Right renal cortex interstitium (tissue), 3 donors: ENCODE results near the gene PTGES3. TPM values are rescaled to one million over a fixed set of nuclear protein-coding genes. Genes with fewer than 3 reads are reported as not detected.
A peak's percentile ranks its signal among the peaks of the same experiment; 100 is the strongest.
"Not testable (repeated sequence)": the region's sequence is repeated elsewhere in the genome, so short reads cannot be mapped to it uniquely, and the experiment has no call there.

ENCODE experiments used
- DNase-seq, 3 donors: peaks; one replicate each; pipeline ENCODE4 v3.0.0-alpha.2; 2013; ENCODE audit warnings: low read depth in 3 of 3, low spot score in 2 of 3
- polyA plus RNA-seq, 3 donors: library from polyadenylated mRNA; unstranded; fragments of 120-200 nt; gene quantifications; one replicate each; pipeline ENCODE4 v1.2.1, GENCODE V29; 2013; ENCODE audit not compliant: insufficient read length in 3 of 3

PTGES3 gene
- polyA plus RNA-seq: 100 to 1,000 TPM; 335 to 363 (median 347) TPM

- peak; percentile 88 to 97 (median 96) for DNase-seq
These were observed at the start of gene PTGES3 for GRCh38 chr12:56688129-56688845. PTGES3 (minus strand) TSS chr12:56688284; CDS start chr12:56687999, 285 bp downstream.

GRCh38 chr12:56728139-56728861, 40.2 kb upstream of the PTGES3 start:
- no peak for DNase-seq

- not testable (repeated sequence) for DNase-seq
These were observed 38.2 kb upstream of the PTGES3 start for GRCh38 chr12:56726196-56726675.

- no peak for DNase-seq
These were observed 37.6 kb upstream of the PTGES3 start for GRCh38 chr12:56725723-56726102.

GRCh38 chr12:56724972-56725722, 37.1 kb upstream of the PTGES3 start, which contains the start of gene NACA:
NACA (minus strand) TSS chr12:56725299; CDS start chr12:56724521, 778 bp downstream.
- DNase-seq: peak; percentile 88 to 93 (median 91)

- peak in 2 of 3 donors; percentile 27 to 39 for DNase-seq
These were observed 36.6 kb upstream of the PTGES3 start for GRCh38 chr12:56724701-56724971.

- DNase-seq: no peak
These were observed 36.0 kb upstream of the PTGES3 start for GRCh38 chr12:56723889-56724700.

GRCh38 chr12:56723352-56723751, 35.3 kb upstream of the PTGES3 start:
- no peak for DNase-seq

- no peak for DNase-seq
These were observed 34.7 kb upstream of the PTGES3 start for GRCh38 chr12:56722832-56723231.

GRCh38 chr12:56721721-56722120, 33.6 kb upstream of the PTGES3 start:
- no peak for DNase-seq

GRCh38 chr12:56721216-56721615, 33.1 kb upstream of the PTGES3 start:
- DNase-seq: no peak

- no peak for DNase-seq
These were observed 32.7 kb upstream of the PTGES3 start for GRCh38 chr12:56720731-56721151.

- no peak for DNase-seq
These were observed 31.0 kb upstream of the PTGES3 start for GRCh38 chr12:56719056-56719455.

GRCh38 chr12:56718636-56719035, 30.6 kb upstream of the PTGES3 start:
- no peak for DNase-seq

- no peak for DNase-seq
These were observed 30.1 kb upstream of the PTGES3 start for GRCh38 chr12:56718149-56718548.

GRCh38 chr12:56716933-56717880, 29.1 kb upstream of the PTGES3 start:
- no peak for DNase-seq

GRCh38 chr12:56716458-56716857, 28.4 kb upstream of the PTGES3 start:
- no peak for DNase-seq

GRCh38 chr12:56715798-56716197, 27.7 kb upstream of the PTGES3 start:
- no peak for DNase-seq

- DNase-seq: no peak
These were observed 26.4 kb upstream of the PTGES3 start for GRCh38 chr12:56714431-56714929.
